Mesenteric fat pad (tissue), 1 donor: ENCODE data around the gene RTL1. TPM values are rescaled to one million over a fixed set of nuclear protein-coding genes. Genes with fewer than 3 reads are reported as not detected.

Source experiments
- DNase-seq: peaks from one replicate; pipeline ENCODE4 v3.0.0-alpha.2; 2020; ENCODE audit warnings: low spot score
- total RNA-seq: library from RNA; stranded (reverse); fragmentation: NEBNext Ultra II Directional; extraction: Animal tissue kit (Norgen Biotek cat#: 25700); gene quantifications from one replicate; pipeline ENCODE4 v1.2.1, GENCODE V29; 2021
- donor health status: DM: yes; HTN: yes; CAD: no.

Gene RTL1
- total RNA-seq, 1 donor from 2014 or later: not detected

GRCh38 chr14:100866666-100867630 lies 36.6 kb downstream of the RTL1 start:
- DNase-seq: peak; percentile 59

- peak; percentile 85 for DNase-seq
These were observed 37.6 kb downstream of the RTL1 start for GRCh38 chr14:100865682-100866591.

- peak; percentile 76 for DNase-seq
These were observed 38.4 kb downstream of the RTL1 start for GRCh38 chr14:100864960-100865681.

GRCh38 chr14:100864206-100864605 lies 39.3 kb downstream of the RTL1 start:
- DNase-seq: peak; percentile 84

- DNase-seq: no peak
These were observed 40.7 kb downstream of the RTL1 start for GRCh38 chr14:100862793-100863192.

- DNase-seq: no peak
These were observed 41.2 kb downstream of the RTL1 start for GRCh38 chr14:100862277-100862676.

- no peak for DNase-seq
These were observed 41.6 kb downstream of the RTL1 start for GRCh38 chr14:100861937-100862247.

GRCh38 chr14:100861188-100861936 lies 42.2 kb downstream of the RTL1 start:
- DNase-seq: no peak

- no peak for DNase-seq
These were observed 42.9 kb downstream of the RTL1 start for GRCh38 chr14:100860556-100861187.

- no peak for DNase-seq
These were observed 43.7 kb downstream of the RTL1 start for GRCh38 chr14:100859781-100860180.

GRCh38 chr14:100858838-100859220 lies 44.7 kb downstream of the RTL1 start:
- DNase-seq: no peak

GRCh38 chr14:100857923-100858837 lies 45.3 kb downstream of the RTL1 start:
- no peak for DNase-seq

GRCh38 chr14:100857233-100857922 lies 46.1 kb downstream of the RTL1 start:
- no peak for DNase-seq

- no peak for DNase-seq
These were observed 47.2 kb downstream of the RTL1 start for GRCh38 chr14:100856056-100856950.

- no peak for DNase-seq
These were observed 48.1 kb downstream of the RTL1 start for GRCh38 chr14:100855256-100855930.

GRCh38 chr14:100854435-100854834 lies 49.1 kb downstream of the RTL1 start:
- DNase-seq: no peak
